Esophagus squamous epithelium (tissue), 5 donors: Measurements from ENCODE around the gene NEUROD2. TPM values are rescaled to one million over a fixed set of nuclear protein-coding genes. Genes with fewer than 3 reads are reported as not detected.

Source experiments
- DNase-seq: peaks from one replicate; lab custom pipeline; 2025; lab: John Stamatoyannopoulos, UW
- H3K27ac ChIP-seq, 4 donors: fragments of 200-600 bp; sonication (generic); one replicate each; pipeline ENCODE4 v1.5.1; 2016 to 2019; ENCODE audit warnings: mild to moderate bottlenecking in 1 of 4
- H3K27me3 ChIP-seq, 4 donors: fragments of 200-600 bp; sonication (generic); 1 replicate in 3 of 4; 2 replicates in 1 of 4; pipeline versions ENCODE4 v1.5.1 to v1.6.0; 2017 to 2021; ENCODE audit warnings: antibody characterized with exemption in 1 of 4
- H3K36me3 ChIP-seq, 3 donors: fragments of 200-600 bp; sonication (generic); one replicate each; pipeline ENCODE4 v1.5.1; 2016 to 2019
- H3K4me1 ChIP-seq, 3 donors: fragments of 200-600 bp; sonication (generic); one replicate each; pipeline ENCODE4 v1.5.1; 2017 to 2019
- H3K4me3 ChIP-seq, 4 donors: fragments of 200-600 bp; sonication (generic); 1 replicate in 3 of 4; 2 replicates in 1 of 4; pipeline ENCODE4 v1.5.1; 2016 to 2019; ENCODE audit warnings: mild to moderate bottlenecking in 2 of 4, moderate library complexity in 1 of 4
- H3K9me3 ChIP-seq, 3 donors: fragments of 200-600 bp; sonication (generic); one replicate each; pipeline ENCODE4 v1.5.1; 2016 to 2019
- POLR2A ChIP-seq, 4 donors: fragments of 450-650 bp; IDR thresholded peaks; one replicate each; pipeline ENCODE4 v1.6.1; 2017; ENCODE audit warnings: antibody characterized with exemption in 4 of 4, mild to moderate bottlenecking in 4 of 4, moderate library complexity in 3 of 4
- WGBS, 2 donors: methylation state at CpG; one replicate each; pipeline ENCODE4 v1.1.5; 2018; 5-methylcytosine and 5-hydroxymethylcytosine counted together
- intact Hi-C: fragments of 100-400 bp; cut with DNase I; formaldehyde crosslinking; loops from one replicate; pipeline ENCODE4 v1.15.0; 2022
- total RNA-seq, 4 donors: library from RNA; depleted of rRNA; stranded (reverse); fragments of >200 nt; gene quantifications; one replicate each; pipeline ENCODE4 v1.1.0, GENCODE V29; 2016
- TF ChIP-seq, protein P1 (sequence below), 6 experiments: fragments of 450-650 bp in 4 of 6; fragments of 200-600 bp in 2 of 6; sonication (generic) in 2 of 6; IDR thresholded peaks; one replicate each; pipeline ENCODE4 v1.5.1; 2016 to 2019; ENCODE audit warnings: antibody characterized with exemption in 6 of 6, mild to moderate bottlenecking in 4 of 6, moderate library complexity in 4 of 6
- donor health status: DM: yes; HTN: yes; CAD: no.

The NEUROD2 gene
- total RNA-seq, 4 donors from 2014 or later, result not detected

DNA sequence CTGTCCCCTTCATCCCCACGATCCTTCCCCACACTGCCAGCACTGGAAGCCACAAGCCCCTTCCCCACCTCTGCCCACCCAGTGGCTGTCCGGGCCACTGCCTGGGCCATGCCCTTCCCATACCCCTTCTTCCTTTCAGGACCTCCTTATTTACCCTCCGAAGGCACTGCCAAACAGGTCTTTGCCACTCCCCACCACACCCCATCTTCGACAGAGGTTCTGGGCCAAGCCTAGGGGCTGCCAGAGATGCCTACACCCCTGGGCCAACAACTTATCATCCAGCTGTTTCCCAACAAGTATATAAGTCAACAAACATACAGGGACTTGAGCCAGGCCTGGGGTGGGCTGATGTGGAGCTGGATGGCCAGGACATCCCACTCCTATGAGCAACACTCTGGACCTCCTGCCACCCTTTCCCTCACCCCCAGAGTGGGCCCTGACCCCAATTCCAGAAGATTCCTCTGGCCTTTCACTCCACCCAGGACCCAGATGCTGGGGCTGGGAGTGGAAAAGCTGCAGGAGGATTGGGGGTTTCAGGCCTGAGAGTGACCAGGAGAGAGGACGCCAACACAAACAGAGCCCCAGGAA, 17.6 kb upstream of the NEUROD2 start:
- intact Hi-C loops, result no loop called here
- Histone ChIP-seq H3K27me3 (peaks cover 0 to 66% (median 9%) of the 10 kb centered on the region in 4 donors), H3K9me3 (no peaks in the 10 kb centered on the region), H3K27ac (peak overlapping the region in 2 of 4 donors; percentile 5 to 46), H3K36me3 (no peaks in the 10 kb centered on the region), H3K4me1 (peaks cover 39 to 77% (median 47%) of the 10 kb centered on the region in 3 donors), H3K4me3 (no peak overlapping the region)
- 26 to 57% methylated on average over 3 of the region's 5 CpGs for WGBS, 2 donors
- TF ChIP-seq, protein P1, sequence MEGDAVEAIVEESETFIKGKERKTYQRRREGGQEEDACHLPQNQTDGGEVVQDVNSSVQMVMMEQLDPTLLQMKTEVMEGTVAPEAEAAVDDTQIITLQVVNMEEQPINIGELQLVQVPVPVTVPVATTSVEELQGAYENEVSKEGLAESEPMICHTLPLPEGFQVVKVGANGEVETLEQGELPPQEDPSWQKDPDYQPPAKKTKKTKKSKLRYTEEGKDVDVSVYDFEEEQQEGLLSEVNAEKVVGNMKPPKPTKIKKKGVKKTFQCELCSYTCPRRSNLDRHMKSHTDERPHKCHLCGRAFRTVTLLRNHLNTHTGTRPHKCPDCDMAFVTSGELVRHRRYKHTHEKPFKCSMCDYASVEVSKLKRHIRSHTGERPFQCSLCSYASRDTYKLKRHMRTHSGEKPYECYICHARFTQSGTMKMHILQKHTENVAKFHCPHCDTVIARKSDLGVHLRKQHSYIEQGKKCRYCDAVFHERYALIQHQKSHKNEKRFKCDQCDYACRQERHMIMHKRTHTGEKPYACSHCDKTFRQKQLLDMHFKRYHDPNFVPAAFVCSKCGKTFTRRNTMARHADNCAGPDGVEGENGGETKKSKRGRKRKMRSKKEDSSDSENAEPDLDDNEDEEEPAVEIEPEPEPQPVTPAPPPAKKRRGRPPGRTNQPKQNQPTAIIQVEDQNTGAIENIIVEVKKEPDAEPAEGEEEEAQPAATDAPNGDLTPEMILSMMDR (IDR thresholded peaks at IDR 0.05), result no peak
- TF ChIP-seq POLR2A (IDR thresholded peaks at IDR 0.05), result no peak
- DNase-seq, result no peak

DNA sequence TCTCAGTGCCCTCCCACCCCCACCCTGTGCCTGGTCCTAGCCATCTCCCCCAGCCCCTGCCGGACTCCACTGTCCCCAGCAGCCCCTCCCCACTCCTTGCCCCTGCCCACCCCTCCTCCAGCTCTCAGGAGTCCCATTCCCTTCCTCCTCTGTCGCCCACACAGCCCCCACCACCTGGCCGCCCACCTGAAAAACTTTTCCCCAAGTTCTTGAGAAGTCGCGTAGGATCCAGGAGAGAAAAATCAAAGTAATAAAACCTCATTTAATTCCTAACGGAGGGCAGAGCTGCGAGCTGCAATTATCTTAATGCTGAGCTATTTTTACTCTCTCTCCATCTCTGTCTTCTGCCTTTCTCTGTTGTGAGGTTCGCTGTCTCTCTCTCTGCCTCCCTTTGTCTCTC, 16.6 kb upstream of the NEUROD2 start:
- peaks cover 39 to 76% (median 47%) of the 10 kb centered on the region in 3 donors for H3K4me1 ChIP-seq
- H3K27me3 ChIP-seq, result peaks cover 0 to 61% (median 9%) of the 10 kb centered on the region in 4 donors
- WGBS, 2 donors, result 75 to 84% methylated on average over 7 to 8 of the region's 8 CpGs
- peak overlapping the region in 1 of 4 donors; percentile 46 for H3K27ac ChIP-seq
- H3K36me3 ChIP-seq, result no peaks in the 10 kb centered on the region
- no peak for DNase-seq
- H3K4me3 ChIP-seq, result no peak overlapping the region
- H3K9me3 ChIP-seq, result no peaks in the 10 kb centered on the region
- intact Hi-C loops, result loop anchor here (5.0 kb wide), 1 partner anchor 133 kb away; no protein-coding TSS in a partner anchor
- TF ChIP-seq, protein P1 (IDR thresholded peaks at IDR 0.05), result no peak
- TF ChIP-seq POLR2A (IDR thresholded peaks at IDR 0.05), result no peak

DNA sequence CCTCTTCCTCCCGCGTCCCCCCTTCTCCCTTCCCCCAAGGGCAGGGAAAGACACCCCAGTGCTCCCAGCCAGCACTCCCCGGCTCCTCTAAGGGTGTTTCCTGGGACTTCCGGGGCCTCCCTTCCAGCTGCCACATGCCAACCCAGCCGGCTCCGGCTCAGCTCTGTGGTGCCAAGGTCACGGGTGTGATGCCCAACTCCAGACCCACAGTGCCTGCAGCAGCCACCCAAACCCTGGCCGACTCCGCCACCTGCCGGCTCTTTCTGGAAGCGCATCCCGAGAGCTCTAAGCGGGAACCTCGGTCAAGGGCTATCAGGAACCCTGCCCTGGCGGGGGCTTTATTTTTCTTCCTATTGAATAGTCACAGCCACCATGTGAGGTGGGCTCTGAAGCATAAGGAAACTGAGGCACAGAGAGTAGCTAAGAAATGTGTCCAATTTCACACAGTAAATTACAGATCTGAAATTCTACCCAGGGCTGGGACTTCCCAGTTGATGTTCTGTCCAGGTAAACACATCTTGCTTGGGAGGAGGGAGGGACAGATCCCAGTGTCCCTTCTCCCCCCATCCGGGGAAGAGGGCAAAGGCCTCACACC, 15.7 kb upstream of the NEUROD2 start:
- H3K36me3 ChIP-seq, result no peaks in the 10 kb centered on the region
- H3K4me1 ChIP-seq, result peaks cover 39 to 72% (median 52%) of the 10 kb centered on the region in 3 donors
- H3K27me3 ChIP-seq, result peaks cover 0 to 60% (median 9%) of the 10 kb centered on the region in 4 donors
- no peak for DNase-seq
- no peak overlapping the region for H3K4me3 ChIP-seq
- H3K9me3 ChIP-seq, result no peaks in the 10 kb centered on the region
- TF ChIP-seq POLR2A (IDR thresholded peaks at IDR 0.05), result no peak
- TF ChIP-seq, protein P1 (IDR thresholded peaks at IDR 0.05), result peak; percentile 90 to 96 (median 94)
- WGBS, 2 donors, result 17 to 19% methylated on average over 2 to 8 of the region's 16 CpGs
- intact Hi-C loops, result loop anchor here (5.0 kb wide), 1 partner anchor 134 kb away; no protein-coding TSS in a partner anchor
- peak overlapping the region in 1 of 4 donors; percentile 46 for H3K27ac ChIP-seq

DNA sequence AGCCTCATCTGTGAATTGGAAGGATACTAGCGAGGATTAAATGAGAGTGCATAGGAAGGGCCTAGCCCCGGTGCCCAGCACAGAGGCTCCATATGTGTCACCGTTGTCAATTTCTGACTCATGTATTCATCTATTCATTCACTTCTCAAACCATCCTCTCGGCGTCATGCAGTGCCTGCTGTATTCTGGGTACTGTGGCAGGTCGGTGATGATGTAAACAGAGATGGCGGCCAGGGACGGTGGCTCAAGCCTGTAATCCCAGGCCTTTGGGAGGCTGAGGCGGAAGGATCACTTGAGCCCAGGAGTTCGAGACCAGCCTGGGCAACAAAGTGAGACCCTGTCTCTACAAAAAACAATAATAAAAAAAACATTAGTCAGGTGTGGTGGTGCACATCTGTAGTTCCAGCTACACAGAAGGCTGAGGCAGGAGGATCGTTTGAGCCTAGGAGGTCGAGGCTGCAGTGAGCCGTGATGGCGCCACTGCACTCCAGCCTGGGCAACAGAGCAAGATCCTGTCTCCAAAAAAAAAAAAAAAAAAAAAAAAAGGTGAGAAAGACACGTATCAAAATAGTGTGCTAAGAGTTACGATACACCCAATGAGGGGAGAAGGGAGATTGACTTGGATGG, 14.8 kb upstream of the NEUROD2 start:
- intact Hi-C loops, result loop anchor here (5.0 kb wide), 1 partner anchor 135 kb away; no protein-coding TSS in a partner anchor
- peak overlapping the region in 2 of 4 donors; percentile 11 to 43 for H3K27ac ChIP-seq

More for the DNA sequence above, 14.8 kb upstream of the NEUROD2 start:
- Histone ChIP-seq H3K9me3 (no peaks in the 10 kb centered on the region), H3K36me3 (no peaks in the 10 kb centered on the region), H3K27me3 (peaks cover 0 to 59% (median 5%) of the 10 kb centered on the region in 4 donors), H3K4me1 (peaks cover 39 to 69% (median 53%) of the 10 kb centered on the region in 3 donors), H3K4me3 (peak overlapping the region in 1 of 4 donors; percentile 19)
- DNase-seq, result no peak
- no peak for TF ChIP-seq POLR2A (IDR thresholded peaks at IDR 0.05)
- TF ChIP-seq, protein P1 (IDR thresholded peaks at IDR 0.05), result no peak
- 38 to 40% methylated on average over 11 to 15 of the region's 16 CpGs for WGBS, 2 donors
